Endothelial cell of umbilical vein (primary cell): Measurements from ENCODE around the gene LRRC8E.

ENCODE experiments used
- CTCF ChIP-seq, 2 donors: IDR thresholded peaks; 1 replicate in 1 of 2; 2 replicates in 1 of 2; pipeline ENCODE4 v1.5.1; 2011; ENCODE audit warnings: low read length in 2 of 2, mild to moderate bottlenecking in 2 of 2, moderate library complexity in 2 of 2, control low read depth in 1 of 2, inconsistent platforms in 1 of 2, low read depth in 1 of 2; ENCODE audit not compliant: insufficient read depth in 1 of 2; ENCODE audit errors: extremely low read depth in 1 of 2
- EZH2 ChIP-seq: IDR thresholded peaks from 2 replicates; pipeline ENCODE4 v1.6.1; 2012; ENCODE audit warnings: borderline replicate concordance, low read depth, mild to moderate bottlenecking, moderate library complexity, low read length, inconsistent platforms; ENCODE audit not compliant: severe bottlenecking
- FOS ChIP-seq: IDR thresholded peaks from 2 replicates; pipeline ENCODE4 v1.6.1; 2011; ENCODE audit warnings: mild to moderate bottlenecking, low read length, moderate library complexity, borderline replicate concordance; ENCODE audit not compliant: insufficient read depth
- GATA2 ChIP-seq: IDR thresholded peaks from 2 replicates; pipeline ENCODE4 v1.7.0; 2011; ENCODE audit warnings: low read depth, mild to moderate bottlenecking, moderate library complexity, mixed read lengths, low read length; ENCODE audit not compliant: insufficient read length, insufficient read depth
- JUN ChIP-seq: IDR thresholded peaks from 2 replicates; pipeline ENCODE4 v1.6.1; 2011; ENCODE audit warnings: borderline replicate concordance, low read depth; ENCODE audit not compliant: insufficient read length, insufficient read depth
- MAX ChIP-seq: IDR thresholded peaks from 2 replicates; pipeline ENCODE4 v1.6.1; 2011; ENCODE audit not compliant: insufficient read depth, insufficient read length
- POLR2A ChIP-seq: IDR thresholded peaks from 2 replicates; pipeline ENCODE4 v1.6.1; 2012; ENCODE audit warnings: low read depth, mild to moderate bottlenecking, control low read depth, low read length
- POLR2AphosphoS5 ChIP-seq: IDR thresholded peaks from 2 replicates; pipeline ENCODE4 v1.6.1; 2012; ENCODE audit warnings: low read depth, mild to moderate bottlenecking, control low read depth, low read length, moderate library complexity; ENCODE audit not compliant: insufficient read depth

DNA sequence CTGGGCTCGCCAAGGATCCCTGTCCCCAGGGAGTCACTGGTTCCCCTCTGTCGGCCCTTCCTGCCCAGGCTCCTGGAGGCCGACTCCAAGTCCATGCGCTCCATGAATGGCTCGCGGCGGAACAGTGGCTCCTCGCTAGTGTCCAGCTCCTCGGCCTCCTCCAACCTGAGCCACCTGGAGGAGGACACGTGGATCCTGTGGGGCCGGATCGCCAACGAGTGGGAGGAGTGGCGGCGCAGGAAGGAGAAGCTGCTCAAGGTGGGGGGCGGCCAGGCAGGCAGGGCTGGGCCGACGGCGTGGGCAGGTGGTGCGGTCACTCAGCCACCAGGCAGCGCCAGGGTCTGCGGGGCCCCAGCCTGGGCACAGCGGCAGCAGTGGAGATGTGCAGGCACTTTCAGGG is 40.6 kb upstream of the LRRC8E start:
- TF ChIP-seq CTCF (IDR thresholded peaks at IDR 0.05; ENCODE audit: extremely low read depth in 1 of 2, insufficient read depth in 1 of 2, low read depth in 1 of 2, low read length in 2 of 2) (no peak), EZH2 (no peak), POLR2A (no peak), FOS (no peak), GATA2 (no peak), POLR2AphosphoS5 (no peak), JUN (no peak), MAX (no peak)
